K562 (cell line): Measurements from ENCODE around the gene UBL5. TPM values are rescaled to one million over a fixed set of nuclear protein-coding genes. Genes with fewer than 3 reads are reported as not detected.

ENCODE experiments used
- ATAC-seq: fragments of 200-7000 bp; cut with Tn5 transposase; 3 replicates; pipeline ENCODE4 v1.9.1; 2020; ENCODE audit warnings: moderate library complexity
- BruUV-seq: library from RNA; stranded (reverse); fragments of 400-500 nt; replicated peaks from 2 replicates; lab custom pipeline; 2021; lab: Mats Ljungman, UMichigan
- CTCF ChIA-PET: fragments of 300-600 bp; formaldehyde crosslinking; extraction: SDS; loops from one replicate; lab custom pipeline; 2021; ENCODE audit warnings: low intra/inter-chr PET ratio; lab: Yijun Ruan, JAX
- POLR2A ChIA-PET: fragments of 300-600, 350-650 bp; sonication (Branson Sonifier 250); formaldehyde crosslinking; extraction: SDS; loops from one replicate; lab custom pipeline; 2021; ENCODE audit warnings: antibody characterized with exemption, inconsistent platforms; lab: Yijun Ruan, JAX
- DNase-seq, 4 experiments: peaks; one replicate each; pipeline versions ENCODE4 v3.0.0 to v3.0.0-alpha.2; 2011 to 2018; ENCODE audit warnings: low spot score in 3 of 4, mixed read lengths in 3 of 4; ENCODE audit errors: extremely low read depth in 1 of 4
- FAIRE-seq: peaks from 2 replicates; lab custom pipeline; 2011; peaks lifted over from hg19 to GRCh38; lab: Jason Lieb, UNC
- H2AFZ ChIP-seq: 2 replicates; pipeline ENCODE4 v1.6.0; 2011; ENCODE audit warnings: low read depth, low read length, control low read depth, inconsistent platforms
- H3K27ac ChIP-seq: fragments of 200-600 bp; 3 replicates; pipeline ENCODE4 v1.8.0; 2011; ENCODE audit warnings: low read depth, mild to moderate bottlenecking, control low read depth, inconsistent platforms, low read length, moderate library complexity, mixed read lengths; ENCODE audit errors: extremely low read depth
- H3K27me3 ChIP-seq, 2 experiments: fragments of 300-600 bp in 1 of 2; 2 replicates in 1 of 2; 3 replicates in 1 of 2; pipeline versions ENCODE4 v1.6.0 to v1.8.0; 2011; ENCODE audit warnings: inconsistent platforms in 2 of 2, low read length in 2 of 2, mild to moderate bottlenecking in 1 of 2, mixed read lengths in 1 of 2, moderate library complexity in 1 of 2; ENCODE audit not compliant: control insufficient read depth in 2 of 2, insufficient read depth in 2 of 2
- H3K36me3 ChIP-seq: fragments of 300-600 bp; 3 replicates; pipeline ENCODE4 v1.8.0; 2011; ENCODE audit warnings: mild to moderate bottlenecking, low read length, inconsistent platforms; ENCODE audit not compliant: control insufficient read depth, insufficient read depth
- H3K4me1 ChIP-seq, 2 experiments: fragments of 200-600 bp in 1 of 2; replicated peaks in 1 of 2; 2 replicates in 1 of 2; 3 replicates in 1 of 2; pipeline versions ENCODE4 v1.5.1 to v1.8.0; 2011; ENCODE audit warnings: inconsistent platforms in 2 of 2, low read length in 2 of 2, mild to moderate bottlenecking in 1 of 2, mixed read lengths in 1 of 2, moderate library complexity in 1 of 2; ENCODE audit not compliant: control insufficient read depth in 2 of 2, insufficient read depth in 2 of 2
- H3K4me2 ChIP-seq: 2 replicates; pipeline ENCODE4 v1.6.1; 2011; ENCODE audit warnings: low read length, control low read depth, inconsistent platforms, mixed read lengths; ENCODE audit not compliant: insufficient read depth
- H3K4me3 ChIP-seq: fragments of 200-600 bp; sonication (generic), shearing (Covaris generic); 2 replicates; pipeline ENCODE4 v1.5.1; 2016; ENCODE audit warnings: control low read depth, inconsistent platforms
- H3K79me2 ChIP-seq: fragments of 200-600 bp; 3 replicates; pipeline ENCODE4 v1.8.0; 2011; ENCODE audit warnings: low read length, inconsistent platforms; ENCODE audit not compliant: control insufficient read depth, insufficient read depth
- H3K9ac ChIP-seq, 2 experiments: 2 replicates each; pipeline versions ENCODE4 v1.6.0 to v1.6.1; 2011; ENCODE audit warnings: low read depth in 2 of 2, low read length in 2 of 2, control low read depth in 1 of 2, inconsistent platforms in 1 of 2, mild to moderate bottlenecking in 1 of 2, mixed read lengths in 1 of 2; ENCODE audit not compliant: insufficient read depth in 1 of 2
- H3K9me1 ChIP-seq: one replicate; pipeline ENCODE4 v1.6.0; 2011; ENCODE audit warnings: inconsistent platforms, mild to moderate bottlenecking, low read length, moderate library complexity; ENCODE audit not compliant: control insufficient read depth, insufficient read depth
- H3K9me3 ChIP-seq: replicated peaks from 2 replicates; pipeline ENCODE4 v1.5.1; 2011; ENCODE audit warnings: low read depth, low read length, inconsistent platforms; ENCODE audit not compliant: control insufficient read depth, insufficient read depth
- H4K20me1 ChIP-seq: replicated peaks from 2 replicates; pipeline ENCODE4 v1.6.1; 2011; ENCODE audit warnings: low read length, inconsistent platforms, mixed read lengths; ENCODE audit not compliant: control insufficient read depth, insufficient read depth
- GTF2A2 ChIP-seq: IDR thresholded peaks from 2 replicates; pipeline ENCODE4 v1.6.1; 2016; ENCODE audit warnings: mild to moderate bottlenecking, missing genetic modification characterization, missing compliant biosample characterization
- MEIS2 ChIP-seq: fragments of 450-650 bp; IDR thresholded peaks from 2 replicates; pipeline ENCODE4 v1.6.1; 2014; ENCODE audit warnings: mild to moderate bottlenecking; ENCODE audit not compliant: partially characterized antibody
- PKNOX1 ChIP-seq: fragments of 450-650 bp; IDR thresholded peaks from 2 replicates; pipeline ENCODE4 v1.6.1; 2016
- RBM39 ChIP-seq: fragments of 200-400 bp; formaldehyde crosslinking; optimal IDR thresholded peaks from 2 replicates; pipeline ENCODE3; 2018; ENCODE audit warnings: low read depth, low read length
- TCFL5 ChIP-seq: fragments of 250-450 bp; sonication (Bioruptor Pico); conservative IDR thresholded peaks from 2 replicates; pipeline ENCODE4 v1.6.1; 2021; ENCODE audit warnings: mild to moderate bottlenecking, moderate library complexity, matching md5 sums
- WGBS: fragments of 100-300 bp; shearing (Covaris generic); methylation state at CpG from one replicate; pipeline ENCODE4 v1.1.6; 2016; ENCODE audit warnings: low coverage, mixed read lengths; ENCODE audit not compliant: insufficient coverage; ENCODE audit errors: missing lambda C conversion rate; 5-methylcytosine and 5-hydroxymethylcytosine counted together
- in situ Hi-C: fragments of 300-500 bp; cut with MboI; formaldehyde crosslinking; loops from 4 replicates; pipeline ENCODE4 v1.15.0; 2018; ENCODE audit warnings: inconsistent platforms, mixed read lengths
- intact Hi-C: fragments of 100-400 bp; cut with micrococcal nuclease; formaldehyde crosslinking; loops from 2 replicates; pipeline ENCODE4 v1.14.2; 2022
- polyA plus RNA-seq, 8 experiments: library from polyadenylated mRNA; depleted of rRNA in 4 of 8; stranded (reverse) in 5 of 8; unstranded in 3 of 8; fragments of >200 nt; fragmentation: Nextera tagmentation in 2 of 8; fragmentation: Illumina TruSeq in 1 of 8; extraction: Ambion mirVana in 2 of 8; extraction: Trizol in 1 of 8; gene quantifications; 2 replicates each; pipeline versions ENCODE4 v1.2.1 to v1.2.3, GENCODE V29; 2011 to 2014; ENCODE audit warnings: inconsistent platforms in 1 of 8, missing spikeins in 1 of 8
- total RNA-seq, 7 experiments: library from RNA; depleted of rRNA in 6 of 7; stranded (reverse); fragments of >200 nt in 6 of 7; fragmentation: Illumina TruSeq in 2 of 7; extraction: Trizol in 2 of 7; gene quantifications; 2 replicates each; pipeline versions ENCODE4 v1.2.1 to v1.2.3, GENCODE V29; 2011 to 2021; ENCODE audit warnings: low replicate concordance in 1 of 7
- TF ChIP-seq, protein P1 (sequence below), 2 experiments: IDR thresholded peaks in 1 of 2; conservative IDR thresholded peaks in 1 of 2; 2 replicates each; pipeline ENCODE4 v1.6.1; 2016; ENCODE audit warnings: low read depth in 2 of 2, mild to moderate bottlenecking in 1 of 2, missing compliant biosample characterization in 1 of 2, missing genetic modification characterization in 1 of 2, moderate library complexity in 1 of 2

The UBL5 gene
- total and polyA plus RNA-seq, 9 of the 15 experiments (the other 6 are each of a cell fraction or from before 2014, with no cell fraction given), result 410 to 1,266 (median 613) TPM

- DNase-seq (no peak), ATAC-seq (no peak)
- no TSS peak for BruUV-seq
- in situ Hi-C loops, result no loop called here
- Histone ChIP-seq H3K9me1 (no peaks in the 10 kb centered on the region), H4K20me1 (no peaks in the 10 kb centered on the region)
- peak; percentile 47; the same call in 1 of the 2 replicates for TF ChIP-seq PKNOX1
- TF ChIP-seq GTF2A2, result no peak
- no peak for TF ChIP-seq TCFL5 (CRISPR knock-in tag)
- TF ChIP-seq, protein P1, sequence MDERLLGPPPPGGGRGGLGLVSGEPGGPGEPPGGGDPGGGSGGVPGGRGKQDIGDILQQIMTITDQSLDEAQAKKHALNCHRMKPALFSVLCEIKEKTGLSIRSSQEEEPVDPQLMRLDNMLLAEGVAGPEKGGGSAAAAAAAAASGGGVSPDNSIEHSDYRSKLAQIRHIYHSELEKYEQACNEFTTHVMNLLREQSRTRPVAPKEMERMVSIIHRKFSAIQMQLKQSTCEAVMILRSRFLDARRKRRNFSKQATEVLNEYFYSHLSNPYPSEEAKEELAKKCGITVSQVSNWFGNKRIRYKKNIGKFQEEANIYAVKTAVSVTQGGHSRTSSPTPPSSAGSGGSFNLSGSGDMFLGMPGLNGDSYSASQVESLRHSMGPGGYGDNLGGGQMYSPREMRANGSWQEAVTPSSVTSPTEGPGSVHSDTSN (CRISPR knock-in tag; IDR thresholded peaks at IDR 0.05; ENCODE audit: low read depth), result no peak
- TF ChIP-seq, protein P1 (tag; conservative IDR thresholded peaks at IDR 0.05; ENCODE audit: low read depth), result peak; percentile 39; the same call in 1 of the 2 replicates
- no peak for TF ChIP-seq RBM39
- peak; percentile 43 for TF ChIP-seq MEIS2
- TF ChIP-seq, all 486 proteins: peak for 3
- Histone ChIP-seq H3K9me3 (no peaks in the 10 kb centered on the region), H3K4me2 (no peak overlapping the region), H3K27ac (no peak overlapping the region), H3K4me3 (no peak overlapping the region), H2AFZ (no peak overlapping the region), H3K36me3 (no peaks in the 10 kb centered on the region), H3K27me3 (peaks cover 0 to 24% of the 10 kb centered on the region in 2 experiments; a peak in 2 of 5 replicates), H3K9ac (no peak overlapping the region; a peak in 1 of 4 replicates), H3K79me2 (no peaks in the 10 kb centered on the region), H3K4me1 (no peaks in the 10 kb centered on the region; a peak in 1 of 5 replicates)
- ChIA-PET POLR2A (interaction anchor here (0.6 to 1.5 kb wide), 5 partner anchors 9 to 357 kb away, joined by 3 read pairs; no protein-coding TSS in a partner anchor), CTCF (interaction anchor here (0.6 kb wide), 1 partner anchor 45 kb away, joined by 3 read pairs; no protein-coding TSS in a partner anchor)
- FAIRE-seq, result peak; percentile 26
- intact Hi-C loops, result no loop called here
- 10% methylated on average over 10 of the region's 13 CpGs for WGBS
Measured at GRCh38 chr19:9875031-9875627, 47.4 kb downstream of the UBL5 start.
